Small intestine (tissue), 7 donors: Measurements from ENCODE around the gene FXYD7. TPM values are rescaled to one million over a fixed set of nuclear protein-coding genes. Genes with fewer than 3 reads are reported as not detected.

Experiments used
- DNase-seq, 2 donors: peaks; one replicate each; pipeline versions ENCODE4 v3.0.0 to v3.0.0-alpha.2; 2013
- FAIRE-seq: peaks from 2 replicates; lab custom pipeline; 2012; peaks lifted over from hg19 to GRCh38; lab: Jason Lieb, UNC
- H3K27ac ChIP-seq, 3 donors: one replicate each; pipeline ENCODE4 v1.5.1; 2013; ENCODE audit warnings: low read length in 2 of 3, mild to moderate bottlenecking in 2 of 3, control low read depth in 1 of 3, inconsistent platforms in 1 of 3, low read depth in 1 of 3, moderate library complexity in 1 of 3
- H3K27me3 ChIP-seq, 3 donors: one replicate each; pipeline ENCODE4 v1.6.1; 2013; ENCODE audit warnings: low read length in 3 of 3, inconsistent platforms in 1 of 3; ENCODE audit not compliant: control insufficient read depth in 3 of 3, insufficient read depth in 3 of 3
- H3K36me3 ChIP-seq, 3 donors: one replicate each; pipeline ENCODE4 v1.6.1; 2013; ENCODE audit warnings: low read length in 3 of 3, inconsistent platforms in 1 of 3, low read depth in 1 of 3, mild to moderate bottlenecking in 1 of 3, moderate library complexity in 1 of 3; ENCODE audit not compliant: control insufficient read depth in 3 of 3, insufficient read depth in 2 of 3
- H3K4me1 ChIP-seq, 3 donors: one replicate each; pipeline ENCODE4 v1.6.1; 2013; ENCODE audit warnings: low read length in 2 of 3, inconsistent platforms in 1 of 3, low read depth in 1 of 3, mild to moderate bottlenecking in 1 of 3, moderate library complexity in 1 of 3; ENCODE audit not compliant: control insufficient read depth in 3 of 3, insufficient read depth in 2 of 3
- H3K4me3 ChIP-seq, 3 donors: one replicate each; pipeline ENCODE4 v1.5.1; 2013; ENCODE audit warnings: low read length in 3 of 3, control low read depth in 1 of 3, inconsistent platforms in 1 of 3, low read depth in 1 of 3, mild to moderate bottlenecking in 1 of 3, moderate library complexity in 1 of 3
- H3K9me3 ChIP-seq, 2 donors: one replicate each; pipeline ENCODE4 v1.6.1; 2013; ENCODE audit warnings: low read depth in 1 of 2, low read length in 1 of 2; ENCODE audit not compliant: control insufficient read depth in 2 of 2, insufficient read depth in 1 of 2
- WGBS, 3 donors: extraction: QIAGEN DNeasy Blood & Tissue Kit; methylation state at CpG; one replicate each; pipeline ENCODE4 v1.1.7; 2013; 5-methylcytosine and 5-hydroxymethylcytosine counted together
- polyA plus RNA-seq, 4 donors: library from polyadenylated mRNA; stranded (reverse) in 3 of 4; unstranded in 1 of 4; fragments of 200-250 nt in 3 of 4; fragments of 120-200 nt in 1 of 4; gene quantifications; one replicate each; pipeline versions ENCODE4 v1.2.1 to v1.2.3, GENCODE V29; 2013
- donor health status: healthy with polysubstance abuse.
- donor health status: control.
- donor health status: control.
- donor health status: Bipolar disorder and iron deficiency.
- donor health status: healthy.

FXYD7 gene
- polyA plus RNA-seq, 4 donors: 0.24 to 0.38 TPM; not detected in 2

- Histone ChIP-seq H3K9me3 (peaks cover 0 to 38% of the 10 kb centered on the region in 2 donors), H3K27ac (no peak overlapping the region)
- no peak for DNase-seq
These were observed 23.3 kb downstream of the FXYD7 start for GRCh38 chr19:35166100-35167063.

GRCh38 chr19:35167251-35168119, 24.4 kb downstream of the FXYD7 start:
- peaks cover 0 to 36% of the 10 kb centered on the region in 2 donors for H3K9me3 ChIP-seq
- H3K27me3 ChIP-seq: no peaks in the 10 kb centered on the region
- 68 to 74% (median 70%) methylated on average over 5 of the region's 5 CpGs for WGBS, 3 donors
- H3K4me1 ChIP-seq: no peaks in the 10 kb centered on the region
- DNase-seq: no peak
- H3K4me3 ChIP-seq: no peak overlapping the region
- peaks cover 2 to 35% (median 8%) of the 10 kb centered on the region in 3 donors for H3K36me3 ChIP-seq
- FAIRE-seq: no peak
- H3K27ac ChIP-seq: no peak overlapping the region

More at GRCh38 chr19:35166100-35167063, 23.3 kb downstream of the FXYD7 start:
- no peak for FAIRE-seq
- no peak overlapping the region for H3K4me3 ChIP-seq
- no peaks in the 10 kb centered on the region for H3K4me1 ChIP-seq
- whole genome bisulfite sequencing, 3 donors: 92 to 96% (median 93%) methylated on average over 7 of the region's 7 CpGs
- H3K36me3 ChIP-seq: peaks cover 2 to 39% (median 8%) of the 10 kb centered on the region in 3 donors
- no peaks in the 10 kb centered on the region for H3K27me3 ChIP-seq

GRCh38 chr19:35168196-35168595, 25.1 kb downstream of the FXYD7 start:
- no peak for FAIRE-seq
- WGBS, 3 donors: 61 to 80% (median 64%) methylated on average over 3 of the region's 3 CpGs

GRCh38 chr19:35169221-35169995, 26.4 kb downstream of the FXYD7 start:
- H3K36me3 ChIP-seq: peaks cover 2 to 26% (median 8%) of the 10 kb centered on the region in 3 donors
- H3K27me3 ChIP-seq: no peaks in the 10 kb centered on the region
- peaks cover 0 to 29% of the 10 kb centered on the region in 2 donors for H3K9me3 ChIP-seq
- no peak for FAIRE-seq
- no peaks in the 10 kb centered on the region for H3K4me1 ChIP-seq
- no peak overlapping the region for H3K4me3 ChIP-seq
- WGBS, 3 donors: 70 to 77% (median 72%) methylated on average over 18 of the region's 18 CpGs
- no peak for DNase-seq
- H3K27ac ChIP-seq: no peak overlapping the region

More at GRCh38 chr19:35168196-35168595, 25.1 kb downstream of the FXYD7 start:
- Histone ChIP-seq H3K36me3 (peaks cover 2 to 32% (median 8%) of the 10 kb centered on the region in 3 donors), H3K4me3 (no peak overlapping the region), H3K4me1 (no peaks in the 10 kb centered on the region), H3K9me3 (peaks cover 0 to 36% of the 10 kb centered on the region in 2 donors), H3K27ac (no peak overlapping the region), H3K27me3 (no peaks in the 10 kb centered on the region)
- no peak for DNase-seq

GRCh38 chr19:35170359-35171061, 27.5 kb downstream of the FXYD7 start:
- FAIRE-seq (no peak), DNase-seq (no peak)
- H3K4me3 ChIP-seq: no peak overlapping the region
- 70 to 80% (median 76%) methylated on average over 6 to 7 of the region's 7 CpGs for WGBS, 3 donors
- no peaks in the 10 kb centered on the region for H3K27me3 ChIP-seq
- H3K36me3 ChIP-seq: peaks cover 2 to 26% (median 8%) of the 10 kb centered on the region in 3 donors
- no peaks in the 10 kb centered on the region for H3K4me1 ChIP-seq
- H3K9me3 ChIP-seq: peaks cover 0 to 19% of the 10 kb centered on the region in 2 donors
- H3K27ac ChIP-seq: no peak overlapping the region

- H3K4me3 ChIP-seq: no peak overlapping the region
- peaks cover 0 to 7% of the 10 kb centered on the region in 2 donors for H3K9me3 ChIP-seq
- peaks cover 0 to 2% (median 0%) of the 10 kb centered on the region in 3 donors for H3K4me1 ChIP-seq
- H3K36me3 ChIP-seq: peaks cover 0 to 16% (median 0%) of the 10 kb centered on the region in 3 donors
- FAIRE-seq (no peak), DNase-seq (no peak)
- 48 to 51% (median 49%) methylated on average over 3 of the region's 3 CpGs for WGBS, 3 donors
- H3K27me3 ChIP-seq: no peaks in the 10 kb centered on the region
- H3K27ac ChIP-seq: no peak overlapping the region
These were observed 28.7 kb downstream of the FXYD7 start for GRCh38 chr19:35171730-35172129.

- no peak overlapping the region for H3K27ac ChIP-seq
- H3K9me3 ChIP-seq: peaks cover 0 to 6% of the 10 kb centered on the region in 2 donors
- DNase-seq: no peak
- no peaks in the 10 kb centered on the region for H3K27me3 ChIP-seq
- H3K4me1 ChIP-seq: peaks cover 0 to 2% (median 0%) of the 10 kb centered on the region in 3 donors
- H3K4me3 ChIP-seq: no peak overlapping the region
- no peak for FAIRE-seq
- WGBS, 3 donors: 88 to 92% (median 90%) methylated on average over 6 of the region's 6 CpGs
- H3K36me3 ChIP-seq: peaks cover 0 to 11% (median 0%) of the 10 kb centered on the region in 3 donors
These were observed 31.2 kb downstream of the FXYD7 start for GRCh38 chr19:35174226-35174625.
